Measurements from ENCODE around the gene PPP6R2.
"Not testable (repeated sequence)": the region's sequence is repeated elsewhere in the genome, so short reads cannot be mapped to it uniquely, and the experiment has no call there.

PPP6R2 gene

GRCh38 chr22:50425179-50425916, 82.2 kb downstream of the PPP6R2 start:
- no peak overlapping the region for H3K4me3 ChIP-seq (ENCODE audit: low read depth, low read length)
- DNase-seq (ENCODE audit: low read depth): no peak
- TF ChIP-seq CTCF (IDR thresholded peaks at IDR 0.05; ENCODE audit: insufficient read depth, low read depth, low read length, missing control alignments): no peak

- DNase-seq (ENCODE audit: low read depth): no peak
- TF ChIP-seq CTCF (IDR thresholded peaks at IDR 0.05; ENCODE audit: insufficient read depth, low read depth, low read length, missing control alignments): no peak
- H3K4me3 ChIP-seq (ENCODE audit: low read depth, low read length): no peak overlapping the region
Measured at GRCh38 chr22:50432131-50432876, 89.2 kb downstream of the PPP6R2 start.

GRCh38 chr22:50432877-50433510, 89.9 kb downstream of the PPP6R2 start:
- H3K4me3 ChIP-seq (ENCODE audit: low read depth, low read length): not testable (repeated sequence)

GRCh38 chr22:50434849-50435248, 91.7 kb downstream of the PPP6R2 start:
- no peak for TF ChIP-seq CTCF (IDR thresholded peaks at IDR 0.05; ENCODE audit: insufficient read depth, low read depth, low read length, missing control alignments)
- no peak overlapping the region for H3K4me3 ChIP-seq (ENCODE audit: low read depth, low read length)
- peak; percentile 1 for DNase-seq (ENCODE audit: low read depth)

More at GRCh38 chr22:50432877-50433510, 89.9 kb downstream of the PPP6R2 start:
- DNase-seq (ENCODE audit: low read depth): not testable (repeated sequence)

GRCh38 chr22:50435291-50436014, 92.3 kb downstream of the PPP6R2 start:
- DNase-seq (ENCODE audit: low read depth): no peak
- TF ChIP-seq CTCF (IDR thresholded peaks at IDR 0.05; ENCODE audit: insufficient read depth, low read depth, low read length, missing control alignments): no peak
- no peak overlapping the region for H3K4me3 ChIP-seq (ENCODE audit: low read depth, low read length)

GRCh38 chr22:50436015-50436830, 93.1 kb downstream of the PPP6R2 start:
- no peak overlapping the region for H3K4me3 ChIP-seq (ENCODE audit: low read depth, low read length)
- no peak for DNase-seq (ENCODE audit: low read depth)
- no peak for TF ChIP-seq CTCF (IDR thresholded peaks at IDR 0.05; ENCODE audit: insufficient read depth, low read depth, low read length, missing control alignments)
